AG09309 (cell line): Measurements from ENCODE around the gene ITGB7.

ENCODE experiments used
- DNase-seq: peaks from one replicate; pipeline ENCODE4 v3.0.0-alpha.2; 2010; ENCODE audit warnings: low read depth
- H3K4me3 ChIP-seq: 2 replicates; pipeline ENCODE4 v1.5.1; 2011; ENCODE audit warnings: mild to moderate bottlenecking, low read depth, low read length, moderate library complexity; ENCODE audit not compliant: control insufficient read depth
- CTCF ChIP-seq: IDR thresholded peaks from 2 replicates; pipeline ENCODE4 v1.5.1; 2011; ENCODE audit warnings: mild to moderate bottlenecking, low read depth, low read length, inconsistent platforms; ENCODE audit not compliant: insufficient read depth, control insufficient read depth; ENCODE audit errors: missing control alignments

Gene ITGB7

DNA sequence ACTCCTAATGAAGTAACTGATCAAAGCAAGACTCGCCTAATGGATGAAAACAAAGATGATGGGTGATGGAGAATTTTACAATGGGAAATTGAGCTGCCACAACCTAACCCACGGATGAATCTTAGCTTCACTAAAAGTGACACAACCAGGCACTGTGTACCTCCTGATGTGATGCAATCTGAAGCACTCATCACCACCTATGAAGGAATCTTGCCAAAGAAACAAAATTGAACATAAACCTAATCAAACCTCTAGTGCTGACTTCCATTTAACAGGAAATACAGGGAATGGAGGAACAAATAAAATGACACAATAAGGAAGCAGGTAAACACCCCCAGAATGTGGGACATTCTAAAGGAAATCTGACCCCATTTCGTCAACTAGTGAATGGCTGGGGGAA is 38.2 kb upstream of the ITGB7 start:
- H3K4me3 ChIP-seq = no peak overlapping the region
- TF ChIP-seq CTCF = no peak
- DNase-seq = no peak

DNA sequence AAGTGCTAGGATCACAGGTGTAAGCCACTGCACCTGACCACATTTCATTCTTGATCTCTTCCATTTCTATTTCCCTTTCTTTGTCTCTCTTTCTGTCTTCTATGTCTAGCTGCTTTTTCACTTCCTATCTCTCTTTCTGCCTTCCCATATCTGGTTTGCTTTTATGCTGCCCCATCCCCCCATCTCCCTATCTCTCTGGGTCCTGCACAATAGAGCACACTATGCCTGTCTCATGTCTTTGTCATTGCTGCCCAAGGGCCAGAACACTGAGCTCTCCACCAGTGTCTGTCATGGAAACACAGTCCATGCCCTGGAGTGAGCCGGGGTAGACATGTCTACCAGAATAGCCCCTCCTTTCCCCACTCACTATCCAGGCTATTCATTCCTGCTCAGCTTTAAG is 37.3 kb upstream of the ITGB7 start:
- H3K4me3 ChIP-seq = no peak overlapping the region
- TF ChIP-seq CTCF = no peak
- DNase-seq = no peak

DNA sequence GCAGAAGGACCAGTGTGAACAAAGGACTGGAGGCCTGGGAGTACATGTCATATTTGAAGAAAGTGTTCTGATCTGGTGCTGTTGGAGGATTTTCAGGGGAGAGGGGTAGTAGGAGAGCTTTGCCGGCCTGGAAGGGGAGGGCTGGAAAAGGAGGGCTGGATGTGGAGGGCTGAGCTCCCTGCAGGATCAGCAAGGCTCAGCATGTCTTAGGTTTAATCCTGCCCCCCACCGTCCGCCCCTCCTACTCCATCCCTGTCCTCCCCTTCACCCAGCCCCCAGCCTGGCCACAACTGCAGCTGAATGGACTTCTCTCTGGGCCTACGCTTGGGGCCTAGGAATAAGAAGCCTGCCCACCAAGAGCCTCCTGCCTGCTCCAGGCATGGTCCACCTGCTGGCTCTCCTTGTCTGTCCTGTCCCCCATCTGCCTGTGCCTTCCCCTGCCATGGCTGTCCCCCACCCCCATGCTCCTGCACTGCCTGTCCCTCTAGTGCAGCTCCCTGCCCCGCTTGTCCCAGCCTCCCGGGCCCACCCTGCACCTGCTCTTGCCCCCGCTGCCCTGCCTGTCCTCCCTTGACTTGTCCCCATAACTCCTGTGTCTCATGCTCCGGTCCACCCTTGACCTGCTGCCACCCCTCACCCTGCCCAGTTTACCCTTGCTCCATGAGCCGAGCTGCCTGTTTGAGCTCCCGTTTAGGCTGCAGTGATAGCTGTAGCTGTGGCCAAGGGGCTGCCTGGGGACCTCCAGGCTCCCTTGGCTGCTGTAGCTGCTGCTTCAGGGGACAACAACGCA is 34.8 kb upstream of the ITGB7 start:
- H3K4me3 ChIP-seq = no peak overlapping the region
- TF ChIP-seq CTCF = no peak
- no peak for DNase-seq

- DNase-seq = no peak
- no peak overlapping the region for H3K4me3 ChIP-seq
- no peak for TF ChIP-seq CTCF
These were observed 32.7 kb upstream of the ITGB7 start for GRCh38 chr12:53239643-53240258.

GRCh38 chr12:53236443-53237111 is 29.5 kb upstream of the ITGB7 start:
- DNase-seq = no peak
- TF ChIP-seq CTCF = no peak
- H3K4me3 ChIP-seq = no peak overlapping the region

GRCh38 chr12:53235742-53236442 is 28.8 kb upstream of the ITGB7 start:
- no peak for TF ChIP-seq CTCF
- no peak overlapping the region for H3K4me3 ChIP-seq
- no peak for DNase-seq
